NT2/D1 (cell line): Measurements from ENCODE around the gene RAB3A.

ENCODE experiments used
- SUZ12 ChIP-seq: IDR thresholded peaks from 2 replicates; pipeline ENCODE4 v1.6.1; 2011; ENCODE audit not compliant: insufficient read length, insufficient read depth; ENCODE audit errors: extremely low read depth
- ZNF274 ChIP-seq: IDR thresholded peaks from 2 replicates; pipeline ENCODE4 v1.6.1; 2011; ENCODE audit warnings: mild to moderate bottlenecking, low read depth, low read length

DNA sequence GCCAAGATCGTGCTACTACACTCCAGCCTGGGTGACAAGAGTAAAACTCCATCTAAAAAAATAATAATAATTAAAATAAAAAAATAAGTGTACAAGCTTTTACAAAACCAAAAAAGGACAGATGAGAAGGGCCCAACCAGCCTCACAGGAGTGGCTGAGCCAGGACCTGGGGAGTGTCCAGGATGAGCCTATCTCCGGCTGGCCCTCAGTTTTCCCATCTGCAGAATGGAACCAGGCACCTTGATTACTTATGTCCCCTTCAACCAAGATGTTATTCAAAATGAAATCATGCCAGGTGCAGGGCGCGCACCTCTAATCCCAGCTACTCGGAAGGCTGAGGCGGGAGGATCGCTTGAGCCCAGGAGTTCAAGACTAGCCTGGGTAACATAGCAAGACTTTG, 39.8 kb downstream of the RAB3A start:
- TF ChIP-seq ZNF274, result no peak
- no peak for TF ChIP-seq SUZ12
